Fibroblast of the aortic adventitia (primary cell): ENCODE results near the gene STUB1. TPM values are rescaled to one million over a fixed set of nuclear protein-coding genes. Genes with fewer than 3 reads are reported as not detected.
A peak's percentile ranks its signal among the peaks of the same experiment; 100 is the strongest.

Experiments used
- DNase-seq: peaks from one replicate; pipeline ENCODE4 v3.0.0-alpha.2; 2010; ENCODE audit warnings: low read depth
- H3K4me3 ChIP-seq: 2 replicates; pipeline ENCODE4 v1.5.1; 2011; ENCODE audit warnings: low read depth, mild to moderate bottlenecking, control low read depth, low read length, moderate library complexity
- total RNA-seq: library from RNA; depleted of rRNA; stranded (reverse); fragments of >200 nt; gene quantifications from 2 replicates; pipeline ENCODE4 v1.2.3, GENCODE V29; 2012; ENCODE audit warnings: low replicate concordance
- TF ChIP-seq, protein P1 (sequence below): IDR thresholded peaks from 2 replicates; pipeline ENCODE4 v1.5.1; 2011; ENCODE audit warnings: mild to moderate bottlenecking, low read length, control low read depth, inconsistent platforms; ENCODE audit not compliant: insufficient read depth

STUB1 gene
- total RNA-seq, 1 donor = 88.9 TPM

- TF ChIP-seq, protein P1, sequence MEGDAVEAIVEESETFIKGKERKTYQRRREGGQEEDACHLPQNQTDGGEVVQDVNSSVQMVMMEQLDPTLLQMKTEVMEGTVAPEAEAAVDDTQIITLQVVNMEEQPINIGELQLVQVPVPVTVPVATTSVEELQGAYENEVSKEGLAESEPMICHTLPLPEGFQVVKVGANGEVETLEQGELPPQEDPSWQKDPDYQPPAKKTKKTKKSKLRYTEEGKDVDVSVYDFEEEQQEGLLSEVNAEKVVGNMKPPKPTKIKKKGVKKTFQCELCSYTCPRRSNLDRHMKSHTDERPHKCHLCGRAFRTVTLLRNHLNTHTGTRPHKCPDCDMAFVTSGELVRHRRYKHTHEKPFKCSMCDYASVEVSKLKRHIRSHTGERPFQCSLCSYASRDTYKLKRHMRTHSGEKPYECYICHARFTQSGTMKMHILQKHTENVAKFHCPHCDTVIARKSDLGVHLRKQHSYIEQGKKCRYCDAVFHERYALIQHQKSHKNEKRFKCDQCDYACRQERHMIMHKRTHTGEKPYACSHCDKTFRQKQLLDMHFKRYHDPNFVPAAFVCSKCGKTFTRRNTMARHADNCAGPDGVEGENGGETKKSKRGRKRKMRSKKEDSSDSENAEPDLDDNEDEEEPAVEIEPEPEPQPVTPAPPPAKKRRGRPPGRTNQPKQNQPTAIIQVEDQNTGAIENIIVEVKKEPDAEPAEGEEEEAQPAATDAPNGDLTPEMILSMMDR = no peak
- DNase-seq = peak; percentile 44
These were observed 1.1 kb upstream of the STUB1 start for GRCh38 chr16:678858-679813.

DNA sequence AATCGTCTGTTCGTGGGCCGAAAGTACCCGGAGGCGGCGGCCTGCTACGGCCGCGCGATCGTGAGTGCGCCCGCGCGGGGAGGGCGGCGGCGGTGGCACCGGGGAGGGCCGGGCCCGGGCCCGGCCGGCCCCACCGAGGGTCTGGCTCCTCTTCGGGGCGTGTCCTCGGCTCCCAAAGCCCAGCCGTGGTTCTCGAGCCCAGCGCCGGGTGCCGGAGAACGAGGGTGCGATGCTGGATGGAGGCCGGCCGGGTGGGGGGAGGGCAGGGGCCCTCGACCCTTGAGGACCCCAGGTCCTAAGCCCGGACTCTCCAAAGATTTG, 375 bp downstream of the STUB1 start:
- DNase-seq = no peak
- peak overlapping the region; percentile 82 for H3K4me3 ChIP-seq
- TF ChIP-seq, protein P1 = no peak

More at GRCh38 chr16:678858-679813, 1.1 kb upstream of the STUB1 start:
- peak overlapping the region; percentile 65 for H3K4me3 ChIP-seq

- peak overlapping the region; percentile 82 for H3K4me3 ChIP-seq
- TF ChIP-seq, protein P1 = no peak
- DNase-seq = peak; percentile 63
These were observed 946 bp downstream of the STUB1 start for GRCh38 chr16:680967-681745.

DNA sequence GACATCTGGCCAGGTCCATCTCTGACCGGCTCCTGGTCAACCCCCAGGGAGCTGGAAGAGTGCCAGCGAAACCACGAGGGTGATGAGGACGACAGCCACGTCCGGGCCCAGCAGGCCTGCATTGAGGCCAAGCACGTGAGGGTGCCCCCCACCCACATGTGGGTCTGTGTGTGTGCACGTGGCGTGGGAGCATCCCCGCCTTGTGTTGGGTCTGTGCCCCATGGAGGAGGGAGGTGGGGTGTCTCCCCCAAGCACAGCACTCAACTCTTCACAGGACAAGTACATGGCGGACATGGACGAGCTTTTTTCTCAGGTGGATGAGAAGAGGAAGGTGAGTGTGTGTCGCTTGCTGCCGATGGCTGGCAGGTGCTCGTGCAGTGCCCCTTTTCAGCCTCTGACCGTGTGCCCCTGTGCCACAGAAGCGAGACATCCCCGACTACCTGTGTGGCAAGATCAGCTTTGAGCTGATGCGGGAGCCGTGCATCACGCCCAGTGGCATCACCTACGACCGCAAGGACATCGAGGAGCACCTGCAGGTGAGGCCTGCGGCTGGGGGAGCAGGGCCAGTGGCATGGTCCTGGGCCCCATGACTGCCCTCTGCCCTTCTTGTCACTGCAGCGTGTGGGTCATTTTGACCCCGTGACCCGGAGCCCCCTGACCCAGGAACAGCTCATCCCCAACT, 1.7 kb downstream of the STUB1 start:
- peak overlapping the region; percentile 82 for H3K4me3 ChIP-seq
- no peak for DNase-seq

GRCh38 chr16:682493-683395, 2.5 kb downstream of the STUB1 start:
- DNase-seq = no peak
- TF ChIP-seq, protein P1 = no peak
- peak overlapping the region; percentile 73 for H3K4me3 ChIP-seq

More for the DNA sequence above, 1.7 kb downstream of the STUB1 start:
- TF ChIP-seq, protein P1 = no peak
